Measurements from ENCODE around the gene SLC6A9. TPM values are rescaled to one million over a fixed set of nuclear protein-coding genes. Genes with fewer than 3 reads are reported as not detected.

SLC6A9 gene
- total RNA-seq, 1 donor from 2014 or later = 61.7 TPM

DNA sequence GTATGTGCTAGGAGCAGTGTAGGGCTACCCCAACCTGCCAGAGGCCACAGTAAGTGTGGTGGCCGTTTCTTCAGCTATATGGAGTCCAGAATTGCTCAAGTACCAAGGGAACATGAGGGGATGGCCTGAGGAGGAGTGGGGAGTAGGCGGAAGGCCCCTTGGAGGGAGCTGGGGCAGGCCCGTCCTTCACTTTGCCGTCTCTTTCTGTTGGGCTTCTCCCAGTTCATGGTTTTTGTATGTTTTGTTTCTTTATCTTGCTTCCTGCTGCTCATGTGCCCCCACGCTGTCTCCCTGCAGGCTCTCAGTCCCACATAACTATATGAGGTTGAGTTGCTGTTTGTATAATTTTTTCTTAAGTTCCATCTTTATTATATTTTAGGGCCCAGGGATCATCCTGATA is 67.4 kb downstream of the SLC6A9 start:
- TF ChIP-seq, protein P1, sequence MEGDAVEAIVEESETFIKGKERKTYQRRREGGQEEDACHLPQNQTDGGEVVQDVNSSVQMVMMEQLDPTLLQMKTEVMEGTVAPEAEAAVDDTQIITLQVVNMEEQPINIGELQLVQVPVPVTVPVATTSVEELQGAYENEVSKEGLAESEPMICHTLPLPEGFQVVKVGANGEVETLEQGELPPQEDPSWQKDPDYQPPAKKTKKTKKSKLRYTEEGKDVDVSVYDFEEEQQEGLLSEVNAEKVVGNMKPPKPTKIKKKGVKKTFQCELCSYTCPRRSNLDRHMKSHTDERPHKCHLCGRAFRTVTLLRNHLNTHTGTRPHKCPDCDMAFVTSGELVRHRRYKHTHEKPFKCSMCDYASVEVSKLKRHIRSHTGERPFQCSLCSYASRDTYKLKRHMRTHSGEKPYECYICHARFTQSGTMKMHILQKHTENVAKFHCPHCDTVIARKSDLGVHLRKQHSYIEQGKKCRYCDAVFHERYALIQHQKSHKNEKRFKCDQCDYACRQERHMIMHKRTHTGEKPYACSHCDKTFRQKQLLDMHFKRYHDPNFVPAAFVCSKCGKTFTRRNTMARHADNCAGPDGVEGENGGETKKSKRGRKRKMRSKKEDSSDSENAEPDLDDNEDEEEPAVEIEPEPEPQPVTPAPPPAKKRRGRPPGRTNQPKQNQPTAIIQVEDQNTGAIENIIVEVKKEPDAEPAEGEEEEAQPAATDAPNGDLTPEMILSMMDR (IDR thresholded peaks at IDR 0.05) = no peak
- no peak for DNase-seq (ENCODE audit: low spot score)
- Mint-ChIP-seq H3K36me3 (ENCODE audit: low read depth) (peaks cover 20% of the 10 kb centered on the region), H3K4me1 (ENCODE audit: low read depth) (no peaks in the 10 kb centered on the region), H3K27ac (ENCODE audit: unreplicated experiment) (no peak overlapping the region), H3K27me3 (ENCODE audit: low read depth) (no peaks in the 10 kb centered on the region), H3K4me3 (ENCODE audit: unreplicated experiment) (no peak overlapping the region), H3K9me3 (ENCODE audit: low read depth) (peaks cover 7% of the 10 kb centered on the region)

GRCh38 chr1:43963006-43963405 is 68.3 kb downstream of the SLC6A9 start:
- peaks cover 27% of the 10 kb centered on the region for H3K36me3 Mint-ChIP-seq (ENCODE audit: low read depth)
- peaks cover 2% of the 10 kb centered on the region for H3K9me3 Mint-ChIP-seq (ENCODE audit: low read depth)
- no peaks in the 10 kb centered on the region for H3K27me3 Mint-ChIP-seq (ENCODE audit: low read depth)
- H3K4me1 Mint-ChIP-seq (ENCODE audit: low read depth) = no peaks in the 10 kb centered on the region
- DNase-seq (ENCODE audit: low spot score) = no peak
- H3K27ac Mint-ChIP-seq (ENCODE audit: unreplicated experiment) = no peak overlapping the region
- TF ChIP-seq, protein P1 (IDR thresholded peaks at IDR 0.05) = no peak
- H3K4me3 Mint-ChIP-seq (ENCODE audit: unreplicated experiment) = no peak overlapping the region

- Mint-ChIP-seq H3K9me3 (ENCODE audit: low read depth) (no peaks in the 10 kb centered on the region), H3K27ac (ENCODE audit: unreplicated experiment) (no peak overlapping the region), H3K36me3 (ENCODE audit: low read depth) (peaks cover 27% of the 10 kb centered on the region), H3K27me3 (ENCODE audit: low read depth) (no peaks in the 10 kb centered on the region), H3K4me3 (ENCODE audit: unreplicated experiment) (no peak overlapping the region), H3K4me1 (ENCODE audit: low read depth) (no peaks in the 10 kb centered on the region)
- no peak for DNase-seq (ENCODE audit: low spot score)
- TF ChIP-seq, protein P1 (IDR thresholded peaks at IDR 0.05) = no peak
Observed at GRCh38 chr1:43962324-43962723, 68.9 kb downstream of the SLC6A9 start.

GRCh38 chr1:43961692-43962091 is 69.6 kb downstream of the SLC6A9 start:
- no peaks in the 10 kb centered on the region for H3K9me3 Mint-ChIP-seq (ENCODE audit: low read depth)
- no peaks in the 10 kb centered on the region for H3K27me3 Mint-ChIP-seq (ENCODE audit: low read depth)
- H3K4me1 Mint-ChIP-seq (ENCODE audit: low read depth) = no peaks in the 10 kb centered on the region
- TF ChIP-seq, protein P1 (IDR thresholded peaks at IDR 0.05) = no peak
- no peak overlapping the region for H3K27ac Mint-ChIP-seq (ENCODE audit: unreplicated experiment)
- peaks cover 29% of the 10 kb centered on the region for H3K36me3 Mint-ChIP-seq (ENCODE audit: low read depth)
- no peak overlapping the region for H3K4me3 Mint-ChIP-seq (ENCODE audit: unreplicated experiment)
- no peak for DNase-seq (ENCODE audit: low spot score)

- no peak for DNase-seq (ENCODE audit: low spot score)
- H3K4me1 Mint-ChIP-seq (ENCODE audit: low read depth) = no peaks in the 10 kb centered on the region
- no peak overlapping the region for H3K4me3 Mint-ChIP-seq (ENCODE audit: unreplicated experiment)
- no peaks in the 10 kb centered on the region for H3K27me3 Mint-ChIP-seq (ENCODE audit: low read depth)
- TF ChIP-seq, protein P1 (IDR thresholded peaks at IDR 0.05) = no peak
- H3K27ac Mint-ChIP-seq (ENCODE audit: unreplicated experiment) = no peak overlapping the region
- no peaks in the 10 kb centered on the region for H3K9me3 Mint-ChIP-seq (ENCODE audit: low read depth)
- H3K36me3 Mint-ChIP-seq (ENCODE audit: low read depth) = peaks cover 28% of the 10 kb centered on the region
Observed at GRCh38 chr1:43960798-43961197, 70.5 kb downstream of the SLC6A9 start.
